Chondrocyte (in vitro differentiated cells): ENCODE data around the gene UBE2F. TPM values are rescaled to one million over a fixed set of nuclear protein-coding genes. Genes with fewer than 3 reads are reported as not detected.

Experiments used
- DNase-seq: peaks from one replicate; pipeline ENCODE4 v3.0.0; 2021; ENCODE audit warnings: mixed read lengths, low spot score
- H3K27ac Mint-ChIP-seq: one replicate; pipeline ENCODE4 v1.8.0; 2021; ENCODE audit warnings: mild to moderate bottlenecking, moderate library complexity, mixed read lengths; ENCODE audit not compliant: unreplicated experiment
- H3K27me3 Mint-ChIP-seq: 2 replicates; pipeline ENCODE4 v1.8.0; 2021; ENCODE audit warnings: low read depth, mixed read lengths
- H3K36me3 Mint-ChIP-seq: 2 replicates; pipeline ENCODE4 v1.8.0; 2021; ENCODE audit warnings: low read depth, mixed read lengths
- H3K4me1 Mint-ChIP-seq: 2 replicates; pipeline ENCODE4 v1.8.0; 2021; ENCODE audit warnings: low read depth, mild to moderate bottlenecking, mixed read lengths
- H3K4me3 Mint-ChIP-seq: one replicate; pipeline ENCODE4 v1.8.0; 2021; ENCODE audit warnings: mild to moderate bottlenecking, moderate library complexity, mixed read lengths; ENCODE audit not compliant: unreplicated experiment
- H3K9me3 Mint-ChIP-seq: 2 replicates; pipeline ENCODE4 v1.8.0; 2021; ENCODE audit warnings: low read depth, mixed read lengths
- CTCF ChIP-seq: fragments of 200-600 bp; sonication (generic); IDR thresholded peaks from 2 replicates; pipeline ENCODE4 v1.5.0; 2021; ENCODE audit warnings: antibody characterized with exemption, mild to moderate bottlenecking, moderate library complexity
- total RNA-seq: library from RNA; stranded (reverse); gene quantifications from 3 replicates; pipeline ENCODE4 v1.2.1, GENCODE V29; 2021

The UBE2F gene
- total RNA-seq, 1 donor from 2014 or later: 59.1 TPM

GRCh38 chr2:238090887-238091286, 124.1 kb downstream of the UBE2F start:
- H3K9me3 Mint-ChIP-seq: no peaks in the 10 kb centered on the region
- H3K4me3 Mint-ChIP-seq: no peak overlapping the region
- no peak for TF ChIP-seq CTCF
- peaks cover under 1% of the 10 kb centered on the region for H3K4me1 Mint-ChIP-seq
- no peak overlapping the region for H3K27ac Mint-ChIP-seq
- no peaks in the 10 kb centered on the region for H3K27me3 Mint-ChIP-seq
- H3K36me3 Mint-ChIP-seq: peaks cover 7% of the 10 kb centered on the region
- no peak for DNase-seq

GRCh38 chr2:238091436-238092060, 124.7 kb downstream of the UBE2F start:
- no peak overlapping the region for H3K4me3 Mint-ChIP-seq
- TF ChIP-seq CTCF: no peak
- DNase-seq: no peak
- no peaks in the 10 kb centered on the region for H3K9me3 Mint-ChIP-seq
- no peak overlapping the region for H3K27ac Mint-ChIP-seq
- H3K36me3 Mint-ChIP-seq: peaks cover 5% of the 10 kb centered on the region
- H3K4me1 Mint-ChIP-seq: peaks cover 5% of the 10 kb centered on the region
- H3K27me3 Mint-ChIP-seq: no peaks in the 10 kb centered on the region

Other genes with a start within 250 kb of the UBE2F start
- gene RBM44, start 168.2 kb upstream of the UBE2F start, total RNA-seq: 0.48 to 0.54 TPM (median 0.50 TPM) in 3 replicates
- gene RAMP1, start 107.4 kb upstream of the UBE2F start, total RNA-seq: 176 to 329 TPM (median 178 TPM) in 3 replicates
- 11.5 to 23.4 TPM (median 12.7 TPM) in 3 replicates for gene SCLY, start 94.0 kb downstream of the UBE2F start, total RNA-seq
- gene ESPNL, start 133.3 kb downstream of the UBE2F start, total RNA-seq: 0.07 to 0.17 TPM (median 0.15 TPM) in 3 replicates
- gene KLHL30, start 171.7 kb downstream of the UBE2F start, total RNA-seq: 12.2 to 25.6 TPM (median 24.4 TPM) in 3 replicates
- gene ERFE, start 192.0 kb downstream of the UBE2F start, total RNA-seq: 1.8 to 10.3 TPM (median 9.4 TPM) in 3 replicates
- gene ILKAP, start 236.7 kb downstream of the UBE2F start, total RNA-seq: 24.9 to 36.7 TPM (median 29.7 TPM) in 3 replicates